22Rv1 (cell line): ENCODE measurements around the gene C1orf21.

Experiments used
- ZFX ChIP-seq: fragments of 450-650 bp; IDR thresholded peaks from 2 replicates; pipeline ENCODE4 v1.6.1; 2017; ENCODE audit warnings: antibody characterized with exemption, borderline replicate concordance
- TF ChIP-seq, protein P1 (sequence below): fragments of 450-650 bp; IDR thresholded peaks from 2 replicates; pipeline ENCODE4 v1.5.1; 2017; ENCODE audit warnings: mild to moderate bottlenecking

GRCh38 chr1:184425449-184426277 lies 38.8 kb downstream of the C1orf21 start:
- TF ChIP-seq, protein P1, sequence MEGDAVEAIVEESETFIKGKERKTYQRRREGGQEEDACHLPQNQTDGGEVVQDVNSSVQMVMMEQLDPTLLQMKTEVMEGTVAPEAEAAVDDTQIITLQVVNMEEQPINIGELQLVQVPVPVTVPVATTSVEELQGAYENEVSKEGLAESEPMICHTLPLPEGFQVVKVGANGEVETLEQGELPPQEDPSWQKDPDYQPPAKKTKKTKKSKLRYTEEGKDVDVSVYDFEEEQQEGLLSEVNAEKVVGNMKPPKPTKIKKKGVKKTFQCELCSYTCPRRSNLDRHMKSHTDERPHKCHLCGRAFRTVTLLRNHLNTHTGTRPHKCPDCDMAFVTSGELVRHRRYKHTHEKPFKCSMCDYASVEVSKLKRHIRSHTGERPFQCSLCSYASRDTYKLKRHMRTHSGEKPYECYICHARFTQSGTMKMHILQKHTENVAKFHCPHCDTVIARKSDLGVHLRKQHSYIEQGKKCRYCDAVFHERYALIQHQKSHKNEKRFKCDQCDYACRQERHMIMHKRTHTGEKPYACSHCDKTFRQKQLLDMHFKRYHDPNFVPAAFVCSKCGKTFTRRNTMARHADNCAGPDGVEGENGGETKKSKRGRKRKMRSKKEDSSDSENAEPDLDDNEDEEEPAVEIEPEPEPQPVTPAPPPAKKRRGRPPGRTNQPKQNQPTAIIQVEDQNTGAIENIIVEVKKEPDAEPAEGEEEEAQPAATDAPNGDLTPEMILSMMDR, result peak; percentile 24
- TF ChIP-seq ZFX, result no peak
